LHCN-M2 (cell line): ENCODE measurements around the gene GASK1A. TPM values are rescaled to one million over a fixed set of nuclear protein-coding genes. Genes with fewer than 3 reads are reported as not detected.
A peak's percentile ranks its signal among the peaks of the same experiment; 100 is the strongest.

Experiments
- DNase-seq: peaks from one replicate; pipeline ENCODE4 v3.0.0-alpha.2; 2012; ENCODE audit warnings: low read depth
- total RNA-seq: library from RNA; depleted of rRNA; stranded (reverse); fragments of >200 nt; gene quantifications from 2 replicates; pipeline ENCODE4 v1.2.3, GENCODE V29; 2014

Gene GASK1A
- total RNA-seq, 1 experiment from 2014 or later = not detected

DNA sequence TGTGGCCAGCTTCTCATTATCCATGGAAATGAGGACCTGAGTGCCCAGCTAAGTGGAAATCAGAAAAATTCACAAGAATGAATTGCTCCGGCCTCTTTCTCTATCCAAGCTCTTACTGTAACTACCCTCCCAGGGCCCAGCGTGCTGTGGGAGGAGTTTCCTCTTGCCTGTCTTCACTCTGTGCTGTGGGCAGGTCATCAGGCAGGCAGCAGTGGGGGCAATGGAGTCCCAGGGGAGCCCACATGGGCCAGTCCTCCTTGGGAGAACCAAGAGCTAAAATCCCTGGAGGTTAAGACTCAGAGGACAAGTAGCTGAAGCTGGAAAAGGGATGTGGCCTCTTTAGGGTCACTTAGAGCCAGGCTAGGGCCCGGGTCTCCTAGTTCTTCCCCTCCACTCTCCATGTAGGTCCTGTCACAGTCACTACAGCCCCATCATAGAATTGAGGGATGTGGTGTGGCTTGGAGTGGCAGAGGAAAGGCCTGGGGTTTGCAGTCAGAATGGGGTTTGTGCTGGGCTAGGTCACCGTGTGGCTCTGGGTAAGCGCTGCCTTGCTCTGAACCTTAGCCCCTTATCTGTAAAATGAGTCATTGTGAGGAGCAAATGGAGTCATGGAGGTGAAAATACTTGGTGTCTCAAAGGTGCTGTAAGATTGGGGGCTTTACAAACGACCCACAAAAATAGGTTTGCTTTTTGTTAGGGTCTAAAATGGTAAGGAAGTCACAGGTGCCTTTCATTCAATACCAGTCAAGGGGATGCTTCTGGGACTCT, 3.7 kb downstream of the GASK1A start:
- DNase-seq = no peak

- DNase-seq = no peak
These were observed 4.8 kb downstream of the GASK1A start for GRCh38 chr3:42983927-42984326.

DNA sequence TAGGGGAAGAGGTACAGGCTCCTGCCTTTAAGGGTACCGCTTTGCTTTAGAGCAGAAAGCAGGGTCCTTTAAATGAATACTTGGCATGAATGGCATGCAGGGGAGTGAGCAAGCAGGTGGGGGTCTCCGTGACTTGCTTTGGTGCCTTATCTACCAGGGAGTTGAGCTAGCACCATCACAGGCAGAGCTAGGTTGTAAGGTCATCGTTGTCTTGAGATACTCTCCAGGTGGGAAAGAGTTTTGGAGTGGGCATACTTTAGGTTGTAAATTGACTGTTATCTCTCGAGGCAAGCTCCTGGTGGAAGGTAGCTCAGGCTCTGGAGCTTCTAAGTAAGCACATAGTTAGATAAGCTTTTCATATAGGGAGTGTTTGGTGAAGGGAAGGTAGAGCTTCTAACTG, 5.6 kb downstream of the GASK1A start:
- no peak for DNase-seq

GRCh38 chr3:42988097-42988496, 9.0 kb downstream of the GASK1A start:
- no peak for DNase-seq

GRCh38 chr3:42988566-42988965, 9.5 kb downstream of the GASK1A start:
- no peak for DNase-seq

GRCh38 chr3:42991341-42992315, 12.5 kb downstream of the GASK1A start:
- DNase-seq = no peak

GRCh38 chr3:42994595-42994994, 15.5 kb downstream of the GASK1A start:
- no peak for DNase-seq

GRCh38 chr3:42996021-42996420, 16.9 kb downstream of the GASK1A start:
- no peak for DNase-seq

GRCh38 chr3:42996633-42997075, 17.5 kb downstream of the GASK1A start:
- DNase-seq = no peak

DNA sequence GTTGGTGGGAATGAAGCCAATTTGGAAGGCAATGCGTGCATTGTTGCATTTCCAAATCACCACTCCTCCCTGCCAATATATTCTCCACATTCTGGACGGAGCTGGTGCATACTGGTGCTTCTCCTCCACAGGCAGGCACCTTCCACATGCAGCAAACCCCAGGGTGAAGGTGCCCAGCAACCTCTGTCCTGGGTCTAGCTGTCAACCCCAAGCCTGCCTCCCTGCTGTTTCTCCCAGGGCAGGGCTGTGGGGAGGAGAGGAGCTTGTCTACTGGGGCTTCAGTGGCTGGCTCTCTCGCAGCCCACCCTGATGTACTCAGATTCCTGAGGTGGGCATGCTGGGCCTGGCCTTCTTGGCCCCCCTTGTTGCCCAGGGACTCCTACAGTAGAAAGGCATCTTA, 20.1 kb downstream of the GASK1A start:
- no peak for DNase-seq

DNA sequence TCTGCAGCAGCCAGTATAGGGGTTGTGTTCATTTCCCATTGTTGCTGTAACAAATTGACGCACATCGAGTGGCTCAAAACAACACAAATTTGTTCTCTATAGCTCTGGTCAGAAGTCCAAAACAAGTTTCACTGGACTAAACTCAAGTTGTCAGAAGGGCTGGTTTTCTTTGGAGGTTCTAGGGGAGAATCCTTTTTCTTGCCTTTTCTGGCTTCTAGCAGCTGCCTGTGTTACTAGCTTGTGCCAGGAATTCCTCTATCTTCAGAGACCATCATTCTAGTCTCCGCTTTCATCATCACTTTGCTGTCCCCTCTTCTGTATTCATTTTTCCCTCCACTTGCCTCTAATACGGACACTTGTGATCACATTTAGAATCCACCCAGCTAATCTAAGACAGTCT, 20.5 kb downstream of the GASK1A start:
- DNase-seq = no peak

- no peak for DNase-seq
These were observed 21.3 kb downstream of the GASK1A start for GRCh38 chr3:43000387-43000786.

- DNase-seq = peak; percentile 49
These were observed 22.0 kb downstream of the GASK1A start for GRCh38 chr3:43001094-43001553.

DNA sequence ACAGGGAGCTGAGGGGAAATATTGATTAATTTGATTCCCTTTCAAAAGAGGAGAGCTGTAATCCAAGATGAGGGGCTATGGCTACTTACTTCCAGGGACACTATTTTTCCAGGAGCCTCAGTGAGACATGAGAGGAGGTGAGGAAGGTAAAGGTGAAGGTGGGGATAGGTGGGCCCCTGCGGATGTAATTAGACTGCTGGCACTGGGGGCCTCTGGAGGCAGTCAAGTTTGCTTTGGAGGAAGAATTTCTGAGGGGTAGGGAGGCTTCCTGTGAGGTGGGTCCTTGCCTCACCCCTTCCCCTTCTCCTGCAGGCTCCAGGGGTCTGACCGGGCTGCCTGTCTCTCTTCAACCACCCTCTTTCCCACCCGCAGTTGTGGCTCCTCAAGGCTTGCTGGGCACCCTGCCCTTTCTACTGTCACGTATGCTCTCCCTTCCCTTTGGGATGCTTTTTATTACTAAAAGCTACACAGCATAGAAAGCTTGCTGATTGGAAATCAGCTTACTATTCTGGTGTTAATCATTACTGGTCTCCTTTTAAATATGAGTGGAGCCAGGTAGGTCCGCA, 22.5 kb downstream of the GASK1A start:
- no peak for DNase-seq

DNA sequence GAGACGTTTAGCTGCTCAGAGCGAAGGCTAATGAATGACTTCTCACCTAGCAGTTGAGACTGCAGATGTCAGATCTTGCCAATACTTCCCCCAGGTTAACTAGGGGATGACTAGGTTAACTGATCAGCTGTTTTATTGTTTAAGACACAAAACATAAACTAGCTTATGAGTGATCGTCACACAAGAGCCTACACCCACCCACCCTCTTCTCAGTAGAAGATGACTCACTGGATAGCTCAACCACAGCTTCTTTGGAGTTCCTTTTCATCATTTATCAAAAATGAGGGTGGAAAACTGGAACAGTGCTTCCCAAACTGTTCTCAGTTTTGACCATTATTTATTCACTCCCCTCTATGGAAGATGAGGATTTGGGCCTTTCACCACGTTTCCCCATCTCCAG, 25.2 kb downstream of the GASK1A start:
- peak; percentile 14 for DNase-seq

DNA sequence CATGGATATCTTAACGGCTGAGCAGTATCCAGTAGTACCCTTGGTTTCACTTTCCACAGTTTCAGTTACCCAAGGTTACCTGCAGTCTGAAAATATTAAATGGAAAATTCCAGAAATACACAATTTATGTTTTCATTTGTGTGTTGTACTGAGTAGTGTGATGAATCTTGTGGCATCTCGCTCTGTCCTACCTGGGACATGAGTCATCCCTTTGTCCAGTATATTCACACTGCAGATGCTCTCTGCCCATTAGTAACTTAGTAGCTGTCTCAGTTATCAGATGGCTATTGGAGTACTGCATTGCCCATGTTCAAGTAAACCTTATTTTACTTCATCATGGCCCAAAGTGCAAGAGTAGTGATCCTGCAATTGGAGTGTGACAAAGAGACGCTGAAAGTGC, 26.1 kb downstream of the GASK1A start:
- no peak for DNase-seq

DNA sequence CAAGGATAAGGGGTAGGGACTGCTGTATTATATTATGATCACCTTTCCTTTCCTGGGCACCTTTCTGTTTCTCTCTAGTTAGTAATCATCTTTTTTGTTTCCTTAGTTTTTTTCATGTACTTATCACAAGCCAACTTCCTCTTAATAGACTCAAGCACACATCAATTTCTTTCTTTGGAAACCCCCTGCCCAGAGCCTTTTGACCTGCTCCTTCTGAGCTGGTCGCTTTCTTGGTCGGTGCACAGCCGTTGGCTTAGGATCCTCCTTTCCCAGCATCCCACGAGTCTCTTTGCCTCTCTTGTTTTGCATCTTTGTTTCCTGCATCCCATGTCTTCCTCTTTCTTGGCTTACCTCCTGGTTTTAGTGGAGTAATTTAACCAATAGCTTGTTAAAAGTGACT, 26.9 kb downstream of the GASK1A start:
- DNase-seq = no peak

DNA sequence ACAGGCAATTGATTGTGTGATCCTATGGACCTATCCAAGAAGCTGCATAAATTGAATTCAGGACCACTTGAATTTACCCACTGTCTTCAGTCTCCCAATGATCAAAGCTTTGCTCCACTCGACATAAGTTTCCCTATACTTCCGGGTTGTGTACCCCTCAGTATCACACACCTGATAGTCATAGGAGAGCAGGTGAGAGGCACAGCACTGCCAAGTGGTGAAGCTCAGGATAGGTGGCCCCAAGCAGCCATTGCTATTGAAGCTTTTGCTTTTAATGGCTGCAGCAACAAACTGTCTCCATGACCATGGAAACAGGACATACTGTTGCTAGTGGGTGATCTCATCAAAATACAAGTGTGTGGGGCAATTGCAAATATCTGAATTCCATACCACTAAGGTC, 27.7 kb downstream of the GASK1A start:
- DNase-seq = no peak

GRCh38 chr3:43009547-43009946, 30.4 kb downstream of the GASK1A start:
- DNase-seq = no peak

GRCh38 chr3:43010638-43011037, 31.5 kb downstream of the GASK1A start:
- no peak for DNase-seq

DNA sequence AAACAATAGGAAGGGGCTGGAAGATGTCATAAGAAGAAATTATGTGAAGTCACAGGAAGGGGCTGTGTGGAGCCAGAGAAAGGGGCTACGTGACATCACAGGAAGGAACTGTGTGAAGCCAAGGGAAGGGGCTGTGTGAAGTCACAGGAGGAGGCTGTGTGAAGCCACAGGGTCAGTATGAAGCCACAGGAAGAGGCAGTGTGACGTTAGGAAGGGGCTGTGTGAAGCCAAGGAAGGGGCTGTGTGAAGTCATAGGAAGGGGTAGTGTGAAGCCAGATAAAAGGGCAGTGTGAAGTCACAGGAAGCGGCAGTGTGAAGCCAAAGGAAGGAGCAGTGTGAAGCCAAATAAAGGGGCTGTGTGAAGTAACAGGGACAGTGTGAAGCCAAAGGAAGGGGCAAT, 32.5 kb downstream of the GASK1A start:
- DNase-seq = no peak

- DNase-seq = no peak
These were observed 33.1 kb downstream of the GASK1A start for GRCh38 chr3:43012174-43012573.
